ENCODE results near the gene HSP90AB1. TPM values are rescaled to one million over a fixed set of nuclear protein-coding genes. Genes with fewer than 3 reads are reported as not detected.

The HSP90AB1 gene
- total and polyA plus RNA-seq, 9 of the 15 experiments (the other 6 are each of a cell fraction or from before 2014, with no cell fraction given): 1,780 to 3,358 (median 2,262) TPM

GRCh38 chr6:44260451-44261297, 13.8 kb downstream of the HSP90AB1 start (continued):
- TF ChIP-seq ZBTB40 (IDR thresholded peaks at IDR 0.05) (no peak), ZBTB40 (CRISPR knock-in tag; IDR thresholded peaks at IDR 0.05) (no peak), FUS (optimal IDR thresholded peaks at IDR 0.05; ENCODE audit: low read depth, low read length) (no peak), AFF4 (CRISPR knock-in tag; IDR thresholded peaks at IDR 0.05) (no peak), RFX7 (CRISPR knock-in tag; IDR thresholded peaks at IDR 0.05) (no peak)

Data from K562 (cell line).